ENCODE results near the gene LPCAT2. TPM values are rescaled to one million over a fixed set of nuclear protein-coding genes. Genes with fewer than 3 reads are reported as not detected.

Gene LPCAT2
- polyA plus RNA-seq, 1 experiment, result 20.6 TPM

DNA sequence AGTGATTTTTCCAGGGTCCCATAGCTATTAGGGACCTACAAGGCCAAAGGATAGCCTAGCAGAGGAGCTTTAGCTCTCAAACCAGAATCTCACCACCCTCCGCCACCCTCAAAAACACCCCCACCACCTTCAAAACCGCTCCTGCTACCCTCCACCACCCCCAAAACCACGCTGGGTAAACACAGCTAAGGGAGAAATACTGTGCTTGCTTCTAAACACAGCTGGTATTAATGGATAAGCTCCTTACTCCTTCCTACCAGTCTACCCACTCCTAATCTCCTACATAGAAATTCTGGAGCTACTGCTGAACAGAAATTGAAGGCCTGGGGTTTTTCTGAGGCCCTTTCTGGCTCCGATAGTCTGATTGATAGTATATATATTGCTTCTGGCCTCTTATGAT, 2.2 kb upstream of the LPCAT2 start:
- Histone ChIP-seq H3K27me3 (ENCODE audit: control insufficient read depth, insufficient read depth, low read length) (no peaks in the 10 kb centered on the region), H3K27ac (ENCODE audit: low read depth, low read length) (no peak overlapping the region), H3K4me3 (ENCODE audit: low read depth, low read length) (no peak overlapping the region), H3K9me3 (ENCODE audit: control insufficient read depth, insufficient read depth, low read length) (no peaks in the 10 kb centered on the region; the same call in 1 of the 2 replicates)
- ChIA-PET CTCF (interaction anchor here (1.0 to 1.5 kb wide), 2 partner anchors 12 to 42 kb away, joined by 4 to 7 read pairs; no protein-coding TSS in a partner anchor), POLR2A (interaction anchor here (0.9 to 1.2 kb wide), 2 partner anchors 27 to 28 kb away, joined by 3 to 5 read pairs; partner anchors contain the start of gene MMP2)
- DNase-seq (ENCODE audit: low read depth, low spot score), result no peak
- TF ChIP-seq CTCF (IDR thresholded peaks at IDR 0.05; ENCODE audit: low read depth, low read length), result no peak

DNA sequence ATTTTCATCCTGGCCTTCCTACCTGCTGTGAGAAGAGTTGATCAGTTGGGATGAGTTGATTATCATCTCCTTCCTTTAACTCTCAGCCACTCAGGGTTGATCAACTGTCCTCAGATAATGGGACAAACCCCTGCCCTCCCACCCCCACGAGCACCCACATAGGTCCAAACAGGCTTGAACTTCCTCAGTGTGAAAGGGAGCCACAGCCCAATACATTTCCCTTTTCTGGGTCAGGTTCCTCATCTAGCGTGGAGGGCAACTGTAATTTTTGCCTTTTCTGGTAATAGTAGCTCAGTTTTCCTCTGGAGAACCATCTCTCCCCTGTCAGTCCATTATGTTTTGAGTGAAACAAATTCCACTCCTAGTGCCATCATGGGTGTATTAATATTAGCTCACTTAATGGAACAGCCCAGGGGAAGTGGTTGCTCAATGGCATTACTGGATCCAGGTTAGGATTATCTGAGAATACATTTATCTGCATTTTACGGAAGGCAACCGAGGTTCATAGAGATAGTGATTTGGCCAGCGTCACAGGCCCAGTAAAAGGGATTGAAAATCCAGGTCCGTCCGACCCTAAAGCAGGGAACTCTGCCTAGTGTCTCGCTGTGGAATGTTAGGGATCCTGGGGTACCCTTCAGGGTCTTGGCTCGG, 476 bp upstream of the LPCAT2 start:
- no peak for DNase-seq (ENCODE audit: low read depth, low spot score)
- ChIA-PET POLR2A (interaction anchor here (0.6 kb wide), 1 partner anchor 10 kb away, joined by 5 read pairs; no protein-coding TSS in a partner anchor), CTCF (interaction anchor here (0.6 to 1.1 kb wide), 2 partner anchors 43 to 47 kb away, joined by 3 read pairs; no protein-coding TSS in a partner anchor)
- no peak overlapping the region for H3K27ac ChIP-seq (ENCODE audit: low read depth, low read length)
- H3K27me3 ChIP-seq (ENCODE audit: control insufficient read depth, insufficient read depth, low read length), result no peaks in the 10 kb centered on the region
- TF ChIP-seq CTCF (IDR thresholded peaks at IDR 0.05; ENCODE audit: low read depth, low read length), result no peak
- H3K4me3 ChIP-seq (ENCODE audit: low read depth, low read length), result peak overlapping the region; percentile 70
- H3K9me3 ChIP-seq (ENCODE audit: control insufficient read depth, insufficient read depth, low read length), result no peaks in the 10 kb centered on the region; the same call in 1 of the 2 replicates

- Histone ChIP-seq H3K27ac (ENCODE audit: low read depth, low read length) (no peak overlapping the region), H3K9me3 (ENCODE audit: control insufficient read depth, insufficient read depth, low read length) (no peaks in the 10 kb centered on the region; the same call in 1 of the 2 replicates), H3K27me3 (ENCODE audit: control insufficient read depth, insufficient read depth, low read length) (no peaks in the 10 kb centered on the region), H3K4me3 (ENCODE audit: low read depth, low read length) (peak overlapping the region; percentile 70)
- CTCF ChIA-PET, result interaction anchor here (0.6 to 2.2 kb wide), 6 partner anchors 8 to 191 kb away, joined by 3 to 19 read pairs (median 4); no protein-coding TSS in a partner anchor
- POLR2A ChIA-PET, result interaction anchor here (0.7 to 1.0 kb wide), 3 partner anchors 22 to 82 kb away, joined by 3 to 5 read pairs (median 3); no protein-coding TSS in a partner anchor
- no peak for TF ChIP-seq CTCF (IDR thresholded peaks at IDR 0.05; ENCODE audit: low read depth, low read length)
- DNase-seq (ENCODE audit: low read depth, low spot score), result no peak
Observed at GRCh38 chr16:55510185-55510805, 1.4 kb downstream of the LPCAT2 start.

DNA sequence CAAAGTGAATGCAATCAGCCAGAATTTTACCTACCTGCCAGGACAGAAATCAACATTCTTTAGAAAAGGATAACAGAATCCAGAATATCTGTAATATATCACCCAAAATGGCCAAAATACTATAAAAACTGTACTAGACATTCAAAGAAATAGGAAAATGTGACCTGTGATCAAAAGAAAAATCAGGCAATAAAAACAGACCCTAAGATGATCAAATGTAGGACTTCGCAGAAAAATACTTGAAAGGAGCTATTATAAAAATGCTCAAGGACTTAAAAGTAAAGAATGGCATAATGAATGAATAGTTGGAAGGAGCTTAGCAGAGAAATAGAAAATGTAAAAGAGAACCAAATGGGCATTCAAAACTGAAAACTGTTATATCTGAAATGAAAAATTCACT, 4.1 kb downstream of the LPCAT2 start:
- no peak for TF ChIP-seq CTCF (IDR thresholded peaks at IDR 0.05; ENCODE audit: low read depth, low read length)
- CTCF ChIA-PET, result interaction anchor here (0.6 to 4.3 kb wide), 6 partner anchors 11 to 1703 kb away, joined by 3 to 37 read pairs (median 3); no protein-coding TSS in a partner anchor
- H3K27ac ChIP-seq (ENCODE audit: low read depth, low read length), result no peak overlapping the region

More for the DNA sequence above, 4.1 kb downstream of the LPCAT2 start:
- H3K4me3 ChIP-seq (ENCODE audit: low read depth, low read length), result no peak overlapping the region
- H3K27me3 ChIP-seq (ENCODE audit: control insufficient read depth, insufficient read depth, low read length), result no peaks in the 10 kb centered on the region
- no peaks in the 10 kb centered on the region; the same call in none of the 2 replicates for H3K9me3 ChIP-seq (ENCODE audit: control insufficient read depth, insufficient read depth, low read length)
- DNase-seq (ENCODE audit: low read depth, low spot score), result no peak
- POLR2A ChIA-PET, result interaction anchor here (0.8 kb wide), 1 partner anchor 10 kb away, joined by 3 read pairs; no protein-coding TSS in a partner anchor

Data from AG04450 (cell line).